Astrocyte (in vitro differentiated cells and primary cell): ENCODE data around the gene GRAMD4. TPM values are rescaled to one million over a fixed set of nuclear protein-coding genes. Genes with fewer than 3 reads are reported as not detected.

ENCODE experiments used
- DNase-seq: peaks from one replicate; pipeline ENCODE4 v3.0.0-alpha.2; 2010; ENCODE audit warnings: low read depth
- FAIRE-seq: peaks from 2 replicates; lab custom pipeline; 2011; peaks lifted over from hg19 to GRCh38; lab: Jason Lieb, UNC
- H2AFZ ChIP-seq: 2 replicates; pipeline ENCODE4 v1.6.0; 2012; ENCODE audit warnings: low read depth, low read length, inconsistent platforms
- H3K27ac ChIP-seq: 2 replicates; pipeline ENCODE4 v1.5.1; 2011; ENCODE audit warnings: low read depth, low read length, inconsistent platforms
- H3K27me3 ChIP-seq: 2 replicates; pipeline ENCODE4 v1.6.0; 2011; ENCODE audit warnings: low read length, inconsistent platforms; ENCODE audit not compliant: insufficient read depth
- H3K36me3 ChIP-seq: 2 replicates; pipeline ENCODE4 v1.5.1; 2011; ENCODE audit warnings: low read length, inconsistent platforms; ENCODE audit not compliant: insufficient read depth
- H3K4me1 ChIP-seq: 2 replicates; pipeline ENCODE4 v1.5.1; 2011; ENCODE audit warnings: low read length, inconsistent platforms; ENCODE audit not compliant: insufficient read depth
- H3K4me2 ChIP-seq: 2 replicates; pipeline ENCODE4 v1.6.0; 2012; ENCODE audit warnings: low read length, inconsistent platforms
- H3K4me3 ChIP-seq: 2 replicates; pipeline ENCODE4 v1.5.1; 2011; ENCODE audit warnings: low read depth, mild to moderate bottlenecking, low read length, inconsistent platforms; ENCODE audit not compliant: insufficient read depth
- H3K79me2 ChIP-seq: 2 replicates; pipeline ENCODE4 v1.6.0; 2012; ENCODE audit warnings: mild to moderate bottlenecking, low read length, inconsistent platforms; ENCODE audit not compliant: insufficient read depth
- H3K9ac ChIP-seq: 2 replicates; pipeline ENCODE4 v1.6.0; 2012; ENCODE audit warnings: mild to moderate bottlenecking, low read length, inconsistent platforms
- H3K9me3 ChIP-seq: 2 replicates; pipeline ENCODE4 v1.5.1; 2012; ENCODE audit warnings: low read depth, mild to moderate bottlenecking, low read length, inconsistent platforms; ENCODE audit not compliant: insufficient read depth
- H4K20me1 ChIP-seq: 2 replicates; pipeline ENCODE4 v1.6.0; 2012; ENCODE audit warnings: low read length, inconsistent platforms; ENCODE audit not compliant: insufficient read depth
- H3K27ac Mint-ChIP-seq: one replicate; pipeline ENCODE4 v1.8.0; 2021; ENCODE audit warnings: mild to moderate bottlenecking, mixed read lengths; ENCODE audit not compliant: unreplicated experiment
- H3K27me3 Mint-ChIP-seq: one replicate; pipeline ENCODE4 v1.8.0; 2021; ENCODE audit warnings: low read depth, mixed read lengths; ENCODE audit not compliant: unreplicated experiment
- H3K36me3 Mint-ChIP-seq: one replicate; pipeline ENCODE4 v1.8.0; 2021; ENCODE audit warnings: low read depth, mixed read lengths; ENCODE audit not compliant: unreplicated experiment
- H3K4me1 Mint-ChIP-seq: one replicate; pipeline ENCODE4 v1.8.0; 2021; ENCODE audit warnings: low read depth, mixed read lengths; ENCODE audit not compliant: unreplicated experiment
- H3K4me3 Mint-ChIP-seq: one replicate; pipeline ENCODE4 v1.8.0; 2021; ENCODE audit warnings: mild to moderate bottlenecking, moderate library complexity, mixed read lengths; ENCODE audit not compliant: unreplicated experiment
- H3K9me3 Mint-ChIP-seq: one replicate; pipeline ENCODE4 v1.8.0; 2021; ENCODE audit warnings: mild to moderate bottlenecking, mixed read lengths; ENCODE audit not compliant: unreplicated experiment
- CTCF ChIP-seq: IDR thresholded peaks from 2 replicates; pipeline ENCODE4 v1.5.1; 2011; ENCODE audit warnings: low read depth, mild to moderate bottlenecking, inconsistent platforms, low read length, moderate library complexity; ENCODE audit not compliant: insufficient read depth
- EZH2 ChIP-seq: IDR thresholded peaks from 2 replicates; pipeline ENCODE4 v1.6.1; 2012; ENCODE audit warnings: mild to moderate bottlenecking, low read length, inconsistent platforms; ENCODE audit not compliant: insufficient read depth
- total RNA-seq: library from RNA; stranded (reverse); gene quantifications from 2 replicates; pipeline ENCODE4 v1.2.1, GENCODE V29; 2021

GRAMD4 gene
- total RNA-seq, 1 donor from 2014 or later, result 17.8 TPM

GRCh38 chr22:46725096-46725495, 104.9 kb downstream of the GRAMD4 start:
- Histone ChIP-seq H3K9me3 (no peaks in the 10 kb centered on the region), H3K4me3 (no peak overlapping the region), H3K4me2 (no peak overlapping the region), H3K27ac (no peak overlapping the region), H3K36me3 (no peaks in the 10 kb centered on the region), H2AFZ (no peak overlapping the region), H3K27me3 (no peaks in the 10 kb centered on the region), H3K79me2 (peaks cover 70% of the 10 kb centered on the region), H3K4me1 (no peaks in the 10 kb centered on the region), H4K20me1 (peaks cover 83% of the 10 kb centered on the region), H3K9ac (no peak overlapping the region)
- no peak for DNase-seq
- TF ChIP-seq EZH2, result no peak
- no peak for TF ChIP-seq CTCF
- no peak for FAIRE-seq
- peaks cover 5% of the 10 kb centered on the region for H3K4me1 Mint-ChIP-seq
- H3K4me3 Mint-ChIP-seq, result no peak overlapping the region
- H3K36me3 Mint-ChIP-seq, result peaks cover 3% of the 10 kb centered on the region
- H3K27me3 Mint-ChIP-seq, result no peaks in the 10 kb centered on the region
- no peaks in the 10 kb centered on the region for H3K9me3 Mint-ChIP-seq
- H3K27ac Mint-ChIP-seq, result no peak overlapping the region

GRCh38 chr22:46726066-46726985, 106.1 kb downstream of the GRAMD4 start:
- Histone ChIP-seq H3K4me3 (no peak overlapping the region), H2AFZ (no peak overlapping the region), H3K36me3 (no peaks in the 10 kb centered on the region), H3K9ac (no peak overlapping the region), H3K4me2 (no peak overlapping the region), H3K27ac (no peak overlapping the region), H3K27me3 (no peaks in the 10 kb centered on the region), H3K9me3 (no peaks in the 10 kb centered on the region), H3K79me2 (peaks cover 82% of the 10 kb centered on the region), H4K20me1 (peaks cover 90% of the 10 kb centered on the region), H3K4me1 (no peaks in the 10 kb centered on the region)
- no peak overlapping the region for H3K27ac Mint-ChIP-seq
- no peak for TF ChIP-seq CTCF
- no peak for TF ChIP-seq EZH2
- no peaks in the 10 kb centered on the region for H3K27me3 Mint-ChIP-seq
- H3K36me3 Mint-ChIP-seq, result peaks cover 2% of the 10 kb centered on the region
- peaks cover 5% of the 10 kb centered on the region for H3K4me1 Mint-ChIP-seq
- H3K4me3 Mint-ChIP-seq, result no peak overlapping the region
- DNase-seq (no peak), FAIRE-seq (no peak)
- H3K9me3 Mint-ChIP-seq, result no peaks in the 10 kb centered on the region

- FAIRE-seq, result no peak
- TF ChIP-seq CTCF (no peak), EZH2 (no peak)
- Mint-ChIP-seq H3K9me3 (no peaks in the 10 kb centered on the region), H3K27me3 (no peaks in the 10 kb centered on the region), H3K27ac (no peak overlapping the region), H3K4me3 (peak overlapping the region; percentile 8), H3K4me1 (peaks cover 9% of the 10 kb centered on the region), H3K36me3 (peaks cover 2% of the 10 kb centered on the region)
- H3K4me2 ChIP-seq, result no peak overlapping the region
- no peaks in the 10 kb centered on the region for H3K27me3 ChIP-seq
- H3K27ac ChIP-seq, result no peak overlapping the region
- no peaks in the 10 kb centered on the region for H3K36me3 ChIP-seq
- peaks cover 82% of the 10 kb centered on the region for H3K79me2 ChIP-seq
- no peak overlapping the region for H2AFZ ChIP-seq
- no peak overlapping the region for H3K4me3 ChIP-seq
- no peak for DNase-seq
- H3K9ac ChIP-seq, result no peak overlapping the region
- no peaks in the 10 kb centered on the region for H3K9me3 ChIP-seq
- peaks cover 90% of the 10 kb centered on the region for H4K20me1 ChIP-seq
- H3K4me1 ChIP-seq, result no peaks in the 10 kb centered on the region
These were observed 106.8 kb downstream of the GRAMD4 start for GRCh38 chr22:46726986-46727317.
